Medulla oblongata (tissue), 1 donor: ENCODE data around the gene CXorf51B.
"Not testable (repeated sequence)": the region's sequence is repeated elsewhere in the genome, so short reads cannot be mapped to it uniquely, and the experiment has no call there.

Source experiments
- DNase-seq: peaks from one replicate; pipeline ENCODE4 v3.0.0-alpha.2; 2015; ENCODE audit errors: extremely low spot score

Gene CXorf51B

DNA sequence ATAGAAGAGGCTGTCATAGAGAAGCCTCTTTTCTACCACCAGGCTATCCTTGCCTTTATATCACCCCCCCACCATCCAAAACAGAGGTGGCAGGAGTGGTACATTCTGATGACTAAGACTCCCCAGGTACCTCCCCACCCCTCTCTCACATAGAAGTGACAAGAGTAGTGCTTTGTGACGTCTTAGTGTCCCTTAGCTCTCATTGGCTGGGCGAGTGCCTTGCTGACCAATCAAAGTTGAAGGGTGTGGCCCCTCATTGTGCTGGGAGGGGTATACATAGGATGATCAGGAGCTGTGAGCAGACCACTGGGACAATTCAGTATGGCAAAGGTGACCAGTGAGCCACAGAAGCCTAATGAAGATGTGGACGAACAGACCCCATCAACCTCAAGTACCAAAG lies at the start of gene CXorf51B:
Gene CXorf51B (plus strand): TSS at position 301 of the 400 bp plus-strand sequence. CDS start 21 bp downstream, at position 322.
- DNase-seq = not testable (repeated sequence)

DNA sequence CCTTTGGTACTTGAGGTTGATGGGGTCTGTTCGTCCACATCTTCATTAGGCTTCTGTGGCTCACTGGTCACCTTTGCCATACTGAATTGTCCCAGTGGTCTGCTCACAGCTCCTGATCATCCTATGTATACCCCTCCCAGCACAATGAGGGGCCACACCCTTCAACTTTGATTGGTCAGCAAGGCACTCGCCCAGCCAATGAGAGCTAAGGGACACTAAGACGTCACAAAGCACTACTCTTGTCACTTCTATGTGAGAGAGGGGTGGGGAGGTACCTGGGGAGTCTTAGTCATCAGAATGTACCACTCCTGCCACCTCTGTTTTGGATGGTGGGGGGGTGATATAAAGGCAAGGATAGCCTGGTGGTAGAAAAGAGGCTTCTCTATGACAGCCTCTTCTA lies 5.1 kb downstream of the CXorf51B start, which contains the start of gene CXorf51A:
Gene CXorf51A (minus strand): TSS at position 101 of the 400 bp plus-strand sequence. CDS start 21 bp downstream, at position 80.
- DNase-seq = not testable (repeated sequence)

GRCh38 chrX:146831994-146832393 lies 22.4 kb downstream of the CXorf51B start:
- no peak for DNase-seq

DNA sequence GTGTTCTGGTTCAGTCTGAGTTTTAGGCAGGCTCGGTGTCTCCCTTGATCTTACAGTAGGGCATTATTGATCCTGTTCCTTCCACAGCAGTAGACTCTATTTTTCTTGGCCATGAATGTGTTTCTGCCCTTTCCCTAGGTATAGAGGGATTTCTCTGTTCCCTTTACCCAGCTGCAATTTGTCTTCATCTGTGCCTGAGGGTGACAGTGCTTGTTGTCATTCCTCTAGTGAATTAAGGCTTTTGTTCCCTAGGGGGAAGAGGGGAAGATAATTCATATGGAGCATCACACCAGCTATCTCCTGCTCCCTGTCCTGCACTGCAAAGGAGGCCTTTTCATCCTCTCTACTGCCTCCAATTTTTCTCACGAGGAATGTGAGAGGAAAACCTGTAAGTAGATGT lies 44.7 kb downstream of the CXorf51B start:
- peak; percentile 47 for DNase-seq
